ENCODE results near the gene GABARAP. TPM values are rescaled to one million over a fixed set of nuclear protein-coding genes. Genes with fewer than 3 reads are reported as not detected.

The GABARAP gene
- total and polyA plus RNA-seq, 2 of the 13 experiments (the other 11 are each of a cell fraction or from before 2014, with no cell fraction given) = 161 to 310 TPM

GRCh38 chr17:7237761-7238419 lies 4.4 kb downstream of the GABARAP start (continued):
- TF ChIP-seq ZNF263 (CRISPR knock-in tag; IDR thresholded peaks at IDR 0.05) (peak; percentile 59), ZNF383 (CRISPR knock-in tag; IDR thresholded peaks at IDR 0.05; ENCODE audit: borderline replicate concordance) (no peak), RFXAP (CRISPR knock-in tag; IDR thresholded peaks at IDR 0.05; ENCODE audit: borderline replicate concordance) (peak; percentile 23; the same call in 1 of the 2 replicates), ERF (CRISPR knock-in tag; IDR thresholded peaks at IDR 0.05) (peak; percentile 14; the same call in 1 of the 2 replicates), SIN3A (IDR thresholded peaks at IDR 0.05; ENCODE audit: borderline replicate concordance, low read depth, low read length) (peak; percentile 72; the same call in 1 of the 2 replicates), ZKSCAN8 (CRISPR knock-in tag; IDR thresholded peaks at IDR 0.05; ENCODE audit: borderline replicate concordance) (no peak), ZFY (CRISPR knock-in tag; IDR thresholded peaks at IDR 0.05) (peak; percentile 64), ZNF740 (CRISPR knock-in tag; IDR thresholded peaks at IDR 0.05) (peak; percentile 69; the same call in 1 of the 2 replicates), MAZ (IDR thresholded peaks at IDR 0.05; ENCODE audit: borderline replicate concordance, low read depth, low read length) (0 out of 2 replicates have a peak, but pooled peaks have one; percentile 57), MAZ (CRISPR knock-in tag; IDR thresholded peaks at IDR 0.05; ENCODE audit: low read depth) (peak; percentile 17; the same call in 1 of the 2 replicates), ZFP91 (CRISPR knock-in tag; IDR thresholded peaks at IDR 0.05; ENCODE audit: borderline replicate concordance) (0 out of 2 replicates have a peak, but pooled peaks have one; percentile 36), GABPB1 (CRISPR knock-in tag; IDR thresholded peaks at IDR 0.05) (peak; percentile 70; the same call in 1 of the 2 replicates), ZNF776 (CRISPR knock-in tag; IDR thresholded peaks at IDR 0.05) (0 out of 2 replicates have a peak, but pooled peaks have one; percentile 40), PHF20 (CRISPR knock-in tag; IDR thresholded peaks at IDR 0.05) (no peak; the same call in 1 of the 2 replicates), ZNF251 (CRISPR knock-in tag; IDR thresholded peaks at IDR 0.05) (no peak), SP5 (CRISPR knock-in tag; IDR thresholded peaks at IDR 0.05; ENCODE audit: borderline replicate concordance, low read depth) (peak; percentile 64; the same call in 1 of the 2 replicates), ZUFSP (CRISPR knock-in tag; IDR thresholded peaks at IDR 0.05; ENCODE audit: borderline replicate concordance) (no peak), ATF7-NPFF (CRISPR knock-in tag; IDR thresholded peaks at IDR 0.05; ENCODE audit: low read depth) (0 out of 2 replicates have a peak, but pooled peaks have one; percentile 31), ZC3H13 (CRISPR knock-in tag; IDR thresholded peaks at IDR 0.05) (no peak), ZNF761 (CRISPR knock-in tag; conservative IDR thresholded peaks at IDR 0.05) (0 out of 2 replicates have a peak, but pooled peaks have one; percentile 32), SP1 (IDR thresholded peaks at IDR 0.05) (no peak), SP1 (CRISPR knock-in tag; IDR thresholded peaks at IDR 0.05) (peak; percentile 44; the same call in 1 of the 2 replicates), ZNF280B (CRISPR knock-in tag; IDR thresholded peaks at IDR 0.05; ENCODE audit: borderline replicate concordance) (0 out of 2 replicates have a peak, but pooled peaks have one; percentile 19), HIVEP1 (CRISPR knock-in tag; IDR thresholded peaks at IDR 0.05) (no peak), ZSCAN9 (CRISPR knock-in tag; IDR thresholded peaks at IDR 0.05; ENCODE audit: borderline replicate concordance) (no peak), ADNP (CRISPR knock-in tag; IDR thresholded peaks at IDR 0.05) (no peak)
